H9 (cell line): ENCODE results near the gene NPHP1. TPM values are rescaled to one million over a fixed set of nuclear protein-coding genes. Genes with fewer than 3 reads are reported as not detected.

Source experiments
- DNase-seq: peaks from one replicate; pipeline ENCODE4 v3.0.0-alpha.2; 2017
- H2AFZ ChIP-seq: one replicate; pipeline ENCODE4 v1.6.1; 2013; ENCODE audit warnings: mild to moderate bottlenecking, low read length, control low read depth, moderate library complexity
- H2AK5ac ChIP-seq: 2 replicates; pipeline ENCODE4 v1.6.1; 2013; ENCODE audit warnings: low read length, control low read depth, mixed read lengths; ENCODE audit not compliant: insufficient read length
- H2BK120ac ChIP-seq: one replicate; pipeline ENCODE4 v1.6.1; 2013; ENCODE audit warnings: low read depth, mild to moderate bottlenecking, low read length, control low read depth, inconsistent platforms; ENCODE audit not compliant: poor library complexity, severe bottlenecking
- H2BK12ac ChIP-seq: 2 replicates; pipeline ENCODE4 v1.6.1; 2013; ENCODE audit warnings: low read length, control low read depth, mixed read lengths, low read depth; ENCODE audit not compliant: insufficient read length
- H2BK15ac ChIP-seq: 2 replicates; pipeline ENCODE4 v1.6.1; 2013; ENCODE audit warnings: low read depth, low read length, control low read depth
- H2BK20ac ChIP-seq: one replicate; pipeline ENCODE4 v1.6.1; 2013; ENCODE audit warnings: low read depth, mild to moderate bottlenecking, low read length, control low read depth, inconsistent platforms; ENCODE audit not compliant: poor library complexity, severe bottlenecking
- H2BK5ac ChIP-seq: 2 replicates; pipeline ENCODE4 v1.6.1; 2013; ENCODE audit warnings: low read length, control low read depth, mixed read lengths; ENCODE audit not compliant: insufficient read length
- H3K14ac ChIP-seq: 2 replicates; pipeline ENCODE4 v1.6.1; 2013; ENCODE audit warnings: low read length, control low read depth; ENCODE audit not compliant: insufficient read depth
- H3K18ac ChIP-seq: 2 replicates; pipeline ENCODE4 v1.6.1; 2013; ENCODE audit warnings: low read depth, mild to moderate bottlenecking, mixed read lengths, low read length, control low read depth; ENCODE audit not compliant: insufficient read length
- H3K23ac ChIP-seq: 2 replicates; pipeline ENCODE4 v1.6.1; 2013; ENCODE audit warnings: low read length, control low read depth, mixed read lengths, low read depth; ENCODE audit not compliant: insufficient read length
- H3K23me2 ChIP-seq: 2 replicates; pipeline ENCODE4 v1.6.1; 2013; ENCODE audit warnings: low read depth, mild to moderate bottlenecking, mixed read lengths, low read length, control low read depth; ENCODE audit not compliant: insufficient read length, poor library complexity, severe bottlenecking
- H3K27ac ChIP-seq: 2 replicates; pipeline ENCODE4 v1.5.1; 2013; ENCODE audit warnings: low read length, control low read depth, mixed read lengths, low read depth; ENCODE audit not compliant: insufficient read length
- H3K27me3 ChIP-seq: 2 replicates; pipeline ENCODE4 v1.6.1; 2013; ENCODE audit warnings: low read length, control low read depth, inconsistent platforms; ENCODE audit not compliant: insufficient read depth
- H3K4ac ChIP-seq: 2 replicates; pipeline ENCODE4 v1.6.1; 2013; ENCODE audit warnings: low read depth, mild to moderate bottlenecking, control low read depth, inconsistent platforms, low read length, moderate library complexity
- H3K4me1 ChIP-seq: 2 replicates; pipeline ENCODE4 v1.6.1; 2013; ENCODE audit warnings: low read length, control low read depth, inconsistent platforms; ENCODE audit not compliant: insufficient read depth
- H3K4me2 ChIP-seq: 2 replicates; pipeline ENCODE4 v1.6.1; 2013; ENCODE audit warnings: low read length, control low read depth, mixed read lengths; ENCODE audit not compliant: insufficient read length, insufficient read depth
- H3K56ac ChIP-seq: 2 replicates; pipeline ENCODE4 v1.6.1; 2013; ENCODE audit warnings: low read depth, mild to moderate bottlenecking, mixed read lengths, low read length, control low read depth; ENCODE audit not compliant: insufficient read length
- H3K79me1 ChIP-seq: 2 replicates; pipeline ENCODE4 v1.6.1; 2013; ENCODE audit warnings: low read depth, mild to moderate bottlenecking, moderate library complexity, low read length, control low read depth, inconsistent platforms; ENCODE audit not compliant: insufficient read depth, poor library complexity, severe bottlenecking
- H3K79me2 ChIP-seq: 2 replicates; pipeline ENCODE4 v1.6.1; 2013; ENCODE audit warnings: low read length, control low read depth, inconsistent platforms; ENCODE audit not compliant: insufficient read depth
- H3K9ac ChIP-seq: 2 replicates; pipeline ENCODE4 v1.6.1; 2013; ENCODE audit warnings: low read length, control low read depth, mixed read lengths; ENCODE audit not compliant: insufficient read length; ENCODE audit errors: extremely low read depth
- H3K9me3 ChIP-seq: one replicate; pipeline ENCODE4 v1.6.1; 2013; ENCODE audit warnings: low read depth, low read length, inconsistent platforms; ENCODE audit not compliant: control insufficient read depth
- H3T11ph ChIP-seq: one replicate; pipeline ENCODE4 v1.6.1; 2013; ENCODE audit warnings: mild to moderate bottlenecking, low read length, control low read depth, inconsistent platforms
- H4K20me1 ChIP-seq: one replicate; pipeline ENCODE4 v1.6.1; 2013; ENCODE audit not compliant: control insufficient read depth, insufficient read length, insufficient read depth
- H4K5ac ChIP-seq: 2 replicates; pipeline ENCODE4 v1.6.1; 2013; ENCODE audit warnings: low read depth, mild to moderate bottlenecking, mixed read lengths, low read length, control low read depth; ENCODE audit not compliant: insufficient read length
- H4K8ac ChIP-seq: replicated peaks from 2 replicates; pipeline ENCODE4 v1.6.1; 2013; ENCODE audit warnings: low read length, control low read depth, mixed read lengths, low read depth; ENCODE audit not compliant: insufficient read length
- H4K91ac ChIP-seq: 2 replicates; pipeline ENCODE4 v1.6.1; 2013; ENCODE audit warnings: low read depth, mild to moderate bottlenecking, moderate library complexity, mixed read lengths, low read length, control low read depth; ENCODE audit not compliant: insufficient read length
- H3K27ac Mint-ChIP-seq, 3 experiments: 2 replicates in 2 of 3; 3 replicates in 1 of 3; pipeline ENCODE4 v1.8.0; 2020 to 2021; ENCODE audit warnings: mixed read lengths in 3 of 3, mild to moderate bottlenecking in 1 of 3, moderate library complexity in 1 of 3
- H3K27me3 Mint-ChIP-seq: 2 replicates; pipeline ENCODE4 v1.8.0; 2021; ENCODE audit warnings: low read depth, mild to moderate bottlenecking, moderate library complexity, mixed read lengths
- H3K36me3 Mint-ChIP-seq, 3 experiments: 2 replicates in 2 of 3; 3 replicates in 1 of 3; pipeline ENCODE4 v1.8.0; 2020 to 2021; ENCODE audit warnings: low read depth in 3 of 3, mixed read lengths in 3 of 3; ENCODE audit not compliant: insufficient read depth in 1 of 3
- H3K4me1 Mint-ChIP-seq, 2 experiments: 2 replicates each; pipeline ENCODE4 v1.8.0; 2020; ENCODE audit warnings: mixed read lengths in 2 of 2
- H3K4me3 Mint-ChIP-seq, 2 experiments: 2 replicates in 1 of 2; 3 replicates in 1 of 2; pipeline ENCODE4 v1.8.0; 2020 to 2021; ENCODE audit warnings: mild to moderate bottlenecking in 2 of 2, mixed read lengths in 2 of 2, moderate library complexity in 1 of 2
- H3K9me3 Mint-ChIP-seq, 2 experiments: 2 replicates in 1 of 2; 3 replicates in 1 of 2; pipeline ENCODE4 v1.8.0; 2020; ENCODE audit warnings: mild to moderate bottlenecking in 2 of 2, mixed read lengths in 2 of 2, moderate library complexity in 1 of 2
- WGBS: extraction: QIAGEN DNeasy Blood & Tissue Kit; methylation state at CpG from one replicate; pipeline ENCODE4 v1.1.7; 2013; ENCODE audit warnings: missing lambda C conversion rate, low lambda C conversion rate, mixed read lengths; ENCODE audit not compliant: insufficient read length; ENCODE audit errors: extremely low coverage; 5-methylcytosine and 5-hydroxymethylcytosine counted together
- total RNA-seq: library from RNA; stranded (reverse); gene quantifications from 2 replicates; pipeline ENCODE4 v1.2.1, GENCODE V29; 2021
- TF ChIP-seq, protein P1 (sequence below): fragments of 200-600 bp; sonication (generic); conservative IDR thresholded peaks from 3 replicates; pipeline ENCODE4 v1.8.0; 2021; ENCODE audit warnings: antibody characterized with exemption, mild to moderate bottlenecking

Gene NPHP1
- total RNA-seq, 1 experiment from 2014 or later: 2.1 TPM

DNA sequence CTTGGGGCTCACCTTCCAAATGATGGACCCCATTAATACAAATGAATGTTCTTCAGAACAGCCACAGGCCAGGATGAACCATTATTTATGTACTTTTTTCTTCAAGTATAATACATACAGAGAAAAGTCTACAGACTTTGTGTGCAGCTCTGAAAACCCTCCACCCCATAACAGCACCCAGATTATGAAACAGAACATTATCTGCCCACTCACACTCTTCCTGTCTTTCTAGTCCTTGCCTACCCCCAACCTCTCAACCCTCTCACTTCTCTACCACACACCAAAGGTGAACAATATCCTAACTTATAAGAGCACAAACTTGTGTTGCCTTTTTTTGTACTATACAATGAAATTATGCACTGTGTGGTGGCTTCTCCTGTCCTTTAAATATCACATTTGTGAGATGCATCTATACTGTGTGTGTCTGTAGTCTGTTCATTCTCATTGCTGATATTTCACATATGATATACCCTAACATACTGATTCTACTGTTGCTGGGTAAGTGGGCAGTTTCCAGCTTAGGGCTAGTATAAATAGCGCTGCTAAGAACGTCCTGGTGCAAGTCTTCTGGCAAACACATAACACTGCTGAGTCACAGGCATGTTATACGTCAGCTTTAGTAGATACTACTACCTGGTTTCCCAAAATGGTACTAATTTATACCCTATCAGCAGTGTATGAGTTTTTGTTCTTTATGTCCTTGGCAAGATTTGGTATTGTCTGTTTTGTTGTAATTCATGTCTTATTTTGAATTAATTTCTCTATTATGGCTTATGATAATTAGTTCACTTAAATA is 1.0 kb upstream of the NPHP1 start:
- Histone ChIP-seq H3K4me1 (no peaks in the 10 kb centered on the region; the same call in 1 of the 2 replicates), H3K4me2 (no peak overlapping the region), H3K23ac (no peak overlapping the region), H2BK15ac (no peak overlapping the region), H2AFZ (no peak overlapping the region), H3K9ac (no peak overlapping the region), H4K91ac (no peak overlapping the region), H4K8ac (no peak overlapping the region), H4K20me1 (no peaks in the 10 kb centered on the region), H3K9me3 (no peaks in the 10 kb centered on the region), H3K27me3 (no peaks in the 10 kb centered on the region), H3K4ac (no peak overlapping the region), H3K27ac (no peak overlapping the region), H2AK5ac (no peak overlapping the region), H2BK5ac (no peak overlapping the region), H2BK20ac (no peak overlapping the region), H3K18ac (no peak overlapping the region), H3T11ph (no peak overlapping the region), H3K79me2 (no peaks in the 10 kb centered on the region), H3K14ac (no peak overlapping the region), H3K23me2 (peaks cover 5% of the 10 kb centered on the region), H2BK120ac (no peak overlapping the region), H3K56ac (no peak overlapping the region), H2BK12ac (no peak overlapping the region), H4K5ac (no peak overlapping the region), H3K79me1 (no peaks in the 10 kb centered on the region)
- WGBS: no CpG with 5 or more reads among the region's 3 CpGs
- Mint-ChIP-seq H3K27me3 (peaks cover 3% of the 10 kb centered on the region), H3K4me3 (peak overlapping the region; percentile 25 to 91; a peak in 1 of 5 replicates), H3K4me1 (peaks cover 5 to 8% of the 10 kb centered on the region in 2 experiments; a peak in 2 of 4 replicates), H3K36me3 (no peaks in the 10 kb centered on the region), H3K9me3 (no peaks in the 10 kb centered on the region), H3K27ac (no peak overlapping the region)
- TF ChIP-seq, protein P1, sequence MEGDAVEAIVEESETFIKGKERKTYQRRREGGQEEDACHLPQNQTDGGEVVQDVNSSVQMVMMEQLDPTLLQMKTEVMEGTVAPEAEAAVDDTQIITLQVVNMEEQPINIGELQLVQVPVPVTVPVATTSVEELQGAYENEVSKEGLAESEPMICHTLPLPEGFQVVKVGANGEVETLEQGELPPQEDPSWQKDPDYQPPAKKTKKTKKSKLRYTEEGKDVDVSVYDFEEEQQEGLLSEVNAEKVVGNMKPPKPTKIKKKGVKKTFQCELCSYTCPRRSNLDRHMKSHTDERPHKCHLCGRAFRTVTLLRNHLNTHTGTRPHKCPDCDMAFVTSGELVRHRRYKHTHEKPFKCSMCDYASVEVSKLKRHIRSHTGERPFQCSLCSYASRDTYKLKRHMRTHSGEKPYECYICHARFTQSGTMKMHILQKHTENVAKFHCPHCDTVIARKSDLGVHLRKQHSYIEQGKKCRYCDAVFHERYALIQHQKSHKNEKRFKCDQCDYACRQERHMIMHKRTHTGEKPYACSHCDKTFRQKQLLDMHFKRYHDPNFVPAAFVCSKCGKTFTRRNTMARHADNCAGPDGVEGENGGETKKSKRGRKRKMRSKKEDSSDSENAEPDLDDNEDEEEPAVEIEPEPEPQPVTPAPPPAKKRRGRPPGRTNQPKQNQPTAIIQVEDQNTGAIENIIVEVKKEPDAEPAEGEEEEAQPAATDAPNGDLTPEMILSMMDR: no peak
- no peak for DNase-seq
